HL-60 (cell line): ENCODE results near the gene C17orf50.

Experiments used
- DNase-seq, 2 experiments: peaks; one replicate each; pipeline ENCODE4 v3.0.0-alpha.2; 2010 to 2020; ENCODE audit warnings: low read depth in 1 of 2, low spot score in 1 of 2
- H3K27ac ChIP-seq: fragments of 250-450 bp; sonication (Bioruptor Pico); replicated peaks from 2 replicates; pipeline ENCODE4 v1.5.1; 2020; ENCODE audit warnings: mild to moderate bottlenecking, moderate library complexity
- H3K27me3 ChIP-seq: fragments of 250-450 bp; sonication (Bioruptor Pico); 2 replicates; pipeline ENCODE4 v1.5.1; 2021; ENCODE audit warnings: mild to moderate bottlenecking, moderate library complexity; ENCODE audit not compliant: insufficient read depth, poor library complexity, severe bottlenecking
- H3K4me3 ChIP-seq: replicated peaks from 2 replicates; pipeline ENCODE4 v1.5.1; 2011; ENCODE audit warnings: mild to moderate bottlenecking, control low read depth, low read length; ENCODE audit not compliant: insufficient read depth
- CTCF ChIP-seq: IDR thresholded peaks from one replicate; pipeline ENCODE4 v1.5.1; 2011; ENCODE audit warnings: low read length, control low read depth, inconsistent platforms; ENCODE audit not compliant: insufficient read depth
- GABPA ChIP-seq: IDR thresholded peaks from 2 replicates; pipeline ENCODE4 v1.6.1; 2012; ENCODE audit warnings: low read depth
- POLR2AphosphoS5 ChIP-seq: IDR thresholded peaks from 2 replicates; pipeline ENCODE4 v1.6.1; 2012; ENCODE audit warnings: low read depth
- SPI1 ChIP-seq: IDR thresholded peaks from 2 replicates; pipeline ENCODE4 v1.6.1; 2012; ENCODE audit warnings: low read depth, mild to moderate bottlenecking, borderline replicate concordance
- TF ChIP-seq, protein P1 (sequence below): IDR thresholded peaks from 2 replicates; pipeline ENCODE4 v1.6.1; 2012; ENCODE audit warnings: low read depth; ENCODE audit not compliant: insufficient replicate concordance

The C17orf50 gene

GRCh38 chr17:35727635-35728034, 33.1 kb upstream of the C17orf50 start:
- H3K4me3 ChIP-seq, result no peak overlapping the region
- TF ChIP-seq SPI1 (no peak), POLR2AphosphoS5 (no peak), CTCF (no peak), GABPA (no peak)
- TF ChIP-seq, protein P1, sequence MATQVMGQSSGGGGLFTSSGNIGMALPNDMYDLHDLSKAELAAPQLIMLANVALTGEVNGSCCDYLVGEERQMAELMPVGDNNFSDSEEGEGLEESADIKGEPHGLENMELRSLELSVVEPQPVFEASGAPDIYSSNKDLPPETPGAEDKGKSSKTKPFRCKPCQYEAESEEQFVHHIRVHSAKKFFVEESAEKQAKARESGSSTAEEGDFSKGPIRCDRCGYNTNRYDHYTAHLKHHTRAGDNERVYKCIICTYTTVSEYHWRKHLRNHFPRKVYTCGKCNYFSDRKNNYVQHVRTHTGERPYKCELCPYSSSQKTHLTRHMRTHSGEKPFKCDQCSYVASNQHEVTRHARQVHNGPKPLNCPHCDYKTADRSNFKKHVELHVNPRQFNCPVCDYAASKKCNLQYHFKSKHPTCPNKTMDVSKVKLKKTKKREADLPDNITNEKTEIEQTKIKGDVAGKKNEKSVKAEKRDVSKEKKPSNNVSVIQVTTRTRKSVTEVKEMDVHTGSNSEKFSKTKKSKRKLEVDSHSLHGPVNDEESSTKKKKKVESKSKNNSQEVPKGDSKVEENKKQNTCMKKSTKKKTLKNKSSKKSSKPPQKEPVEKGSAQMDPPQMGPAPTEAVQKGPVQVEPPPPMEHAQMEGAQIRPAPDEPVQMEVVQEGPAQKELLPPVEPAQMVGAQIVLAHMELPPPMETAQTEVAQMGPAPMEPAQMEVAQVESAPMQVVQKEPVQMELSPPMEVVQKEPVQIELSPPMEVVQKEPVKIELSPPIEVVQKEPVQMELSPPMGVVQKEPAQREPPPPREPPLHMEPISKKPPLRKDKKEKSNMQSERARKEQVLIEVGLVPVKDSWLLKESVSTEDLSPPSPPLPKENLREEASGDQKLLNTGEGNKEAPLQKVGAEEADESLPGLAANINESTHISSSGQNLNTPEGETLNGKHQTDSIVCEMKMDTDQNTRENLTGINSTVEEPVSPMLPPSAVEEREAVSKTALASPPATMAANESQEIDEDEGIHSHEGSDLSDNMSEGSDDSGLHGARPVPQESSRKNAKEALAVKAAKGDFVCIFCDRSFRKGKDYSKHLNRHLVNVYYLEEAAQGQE, result no peak
- H3K27ac ChIP-seq, result no peak overlapping the region
- DNase-seq, result no peak
- H3K27me3 ChIP-seq, result peaks cover 2% of the 10 kb centered on the region

GRCh38 chr17:35728551-35728950, 32.1 kb upstream of the C17orf50 start:
- TF ChIP-seq, protein P1, result no peak
- no peak for TF ChIP-seq GABPA
- no peak for TF ChIP-seq CTCF
- no peak for TF ChIP-seq SPI1
- no peak for TF ChIP-seq POLR2AphosphoS5
- Histone ChIP-seq H3K4me3 (no peak overlapping the region), H3K27ac (no peak overlapping the region), H3K27me3 (peaks cover 2% of the 10 kb centered on the region)
- no peak for DNase-seq

DNA sequence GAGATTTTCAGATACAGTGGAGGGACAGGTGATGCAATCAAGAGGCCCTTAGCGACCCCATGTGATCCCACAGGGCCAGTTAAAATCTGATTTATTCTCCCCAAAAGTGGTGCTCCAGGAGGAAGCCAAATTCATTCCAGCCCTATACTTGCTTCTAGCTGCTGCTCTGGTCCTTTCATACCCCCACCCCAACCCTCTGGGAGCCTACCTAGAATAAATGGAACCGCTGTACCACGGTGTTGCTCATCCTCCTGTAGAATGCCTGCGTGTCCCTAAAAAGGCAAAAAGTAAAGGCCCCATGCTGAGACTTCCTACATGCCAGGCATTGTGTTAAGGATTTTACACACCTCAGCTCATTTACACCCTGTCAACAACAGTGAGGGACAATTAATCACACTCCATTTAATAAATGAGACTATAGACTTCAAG, 31.3 kb upstream of the C17orf50 start:
- TF ChIP-seq POLR2AphosphoS5, result no peak
- TF ChIP-seq, protein P1, result no peak
- TF ChIP-seq SPI1, result no peak
- TF ChIP-seq GABPA, result no peak
- TF ChIP-seq CTCF, result no peak
- no peak overlapping the region for H3K4me3 ChIP-seq
- H3K27me3 ChIP-seq, result peaks cover 2% of the 10 kb centered on the region
- H3K27ac ChIP-seq, result no peak overlapping the region
- DNase-seq, result no peak
